VCaP (cell line): ENCODE results near the gene ADAM19.
"Not testable (repeated sequence)": the region's sequence is repeated elsewhere in the genome, so short reads cannot be mapped to it uniquely, and the experiment has no call there.

Source experiments
- H3K27ac ChIP-seq: fragments of 450-650 bp; 2 replicates; pipeline ENCODE4 v1.5.1; 2017
- CTCF ChIP-seq: fragments of 450-650 bp; conservative IDR thresholded peaks from 2 replicates; pipeline ENCODE4 v1.5.1; 2017; ENCODE audit warnings: mild to moderate bottlenecking, moderate library complexity

Gene ADAM19

DNA sequence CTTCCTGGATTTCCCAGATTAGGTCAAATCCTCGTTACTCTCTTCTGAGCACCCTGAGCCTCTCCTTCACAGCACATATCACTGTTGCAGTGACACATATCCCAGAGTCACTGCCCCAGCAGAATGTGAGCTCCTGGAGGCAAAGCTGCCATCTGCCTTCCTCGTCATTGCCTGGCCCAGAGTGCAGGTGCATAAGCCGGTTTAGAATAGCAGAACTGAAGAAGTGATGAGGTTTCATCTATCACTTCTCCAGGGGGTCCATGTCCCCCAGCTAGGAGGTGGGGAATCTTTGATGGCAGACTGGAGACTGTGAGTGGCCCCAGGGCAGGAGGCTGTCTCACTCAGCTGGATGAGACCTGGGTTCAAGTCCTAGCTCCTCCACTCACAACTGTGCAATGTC is 89.8 kb downstream of the ADAM19 start:
- H3K27ac ChIP-seq, result no peak overlapping the region
- no peak for TF ChIP-seq CTCF

DNA sequence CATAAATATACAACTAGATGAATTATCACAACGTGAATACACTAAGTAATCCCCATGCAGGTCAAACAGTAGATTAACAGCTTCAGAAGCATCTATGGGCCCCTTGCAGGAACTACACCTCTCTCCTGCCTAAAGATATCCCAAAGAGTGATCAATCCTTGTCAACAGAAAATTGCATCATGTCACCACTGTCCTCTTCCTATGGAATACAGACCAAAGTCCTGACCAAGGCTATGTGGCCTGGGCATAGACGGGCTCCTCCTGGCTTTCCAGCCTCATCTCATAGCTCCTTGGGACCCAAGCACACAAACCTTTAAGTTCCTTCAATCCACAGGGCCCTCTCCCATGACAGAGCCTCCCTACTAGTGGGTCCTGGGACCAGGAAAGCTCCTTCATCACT is 90.2 kb downstream of the ADAM19 start:
- no peak for TF ChIP-seq CTCF
- no peak overlapping the region for H3K27ac ChIP-seq

GRCh38 chr5:157484768-157485167 is 90.8 kb downstream of the ADAM19 start:
- no peak overlapping the region for H3K27ac ChIP-seq
- TF ChIP-seq CTCF, result no peak

DNA sequence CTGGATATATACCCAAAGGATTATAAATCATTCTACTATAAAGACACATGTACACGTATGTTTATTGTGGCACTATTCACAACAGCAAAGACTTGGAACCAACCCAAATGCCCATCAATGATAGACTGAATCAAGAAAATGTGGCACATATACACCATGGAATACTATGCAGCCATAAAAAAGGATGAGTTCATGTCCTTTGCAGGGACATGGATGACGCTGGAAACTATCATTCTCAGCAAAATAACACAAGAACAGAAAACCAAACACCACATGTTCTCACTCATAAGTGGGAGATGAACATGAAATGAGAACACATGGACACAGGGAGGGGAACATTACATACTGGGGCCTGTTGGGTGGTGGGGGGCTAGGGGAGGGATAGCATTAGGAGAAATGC is 92.9 kb downstream of the ADAM19 start:
- not testable (repeated sequence) for H3K27ac ChIP-seq

DNA sequence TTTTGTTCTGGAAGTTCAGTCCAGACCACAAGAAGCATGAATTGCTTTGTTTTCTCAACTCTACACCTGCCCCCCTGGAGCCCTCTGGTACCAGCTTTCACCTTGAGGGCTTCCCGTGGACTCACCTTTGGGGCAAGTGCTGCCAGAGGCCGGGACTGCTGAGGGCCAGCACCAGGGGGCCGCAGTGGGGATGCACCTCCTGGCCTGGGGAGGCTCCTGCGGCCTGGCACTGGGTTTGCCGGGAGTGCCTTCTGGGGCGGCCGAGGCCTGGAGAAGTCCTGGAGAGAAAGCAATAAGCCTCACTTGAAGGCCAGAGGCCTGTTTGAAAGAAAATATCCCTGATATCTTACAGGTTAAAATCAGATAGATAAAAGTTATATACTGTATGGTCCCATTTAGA is 93.9 kb downstream of the ADAM19 start:
- TF ChIP-seq CTCF, result no peak
- H3K27ac ChIP-seq, result no peak overlapping the region

DNA sequence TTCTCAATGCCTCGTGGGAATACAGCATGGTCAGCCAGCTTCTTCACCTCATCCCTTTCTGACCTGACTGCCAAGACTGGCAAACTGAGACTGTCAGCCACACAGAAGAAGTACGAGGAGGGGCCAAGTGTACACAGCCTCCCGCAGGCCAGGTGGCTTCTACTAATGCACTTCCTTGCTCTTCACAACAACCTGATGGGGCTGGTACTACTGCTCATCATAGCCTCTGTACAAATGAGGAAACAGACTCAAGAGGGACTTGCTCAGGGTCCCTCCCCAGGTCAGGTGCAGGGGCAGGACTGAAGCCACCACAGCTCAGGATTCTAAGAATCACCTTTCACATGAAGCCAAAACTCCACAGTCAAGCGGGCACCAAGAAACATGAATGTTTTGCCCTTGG is 94.3 kb downstream of the ADAM19 start:
- H3K27ac ChIP-seq, result no peak overlapping the region

DNA sequence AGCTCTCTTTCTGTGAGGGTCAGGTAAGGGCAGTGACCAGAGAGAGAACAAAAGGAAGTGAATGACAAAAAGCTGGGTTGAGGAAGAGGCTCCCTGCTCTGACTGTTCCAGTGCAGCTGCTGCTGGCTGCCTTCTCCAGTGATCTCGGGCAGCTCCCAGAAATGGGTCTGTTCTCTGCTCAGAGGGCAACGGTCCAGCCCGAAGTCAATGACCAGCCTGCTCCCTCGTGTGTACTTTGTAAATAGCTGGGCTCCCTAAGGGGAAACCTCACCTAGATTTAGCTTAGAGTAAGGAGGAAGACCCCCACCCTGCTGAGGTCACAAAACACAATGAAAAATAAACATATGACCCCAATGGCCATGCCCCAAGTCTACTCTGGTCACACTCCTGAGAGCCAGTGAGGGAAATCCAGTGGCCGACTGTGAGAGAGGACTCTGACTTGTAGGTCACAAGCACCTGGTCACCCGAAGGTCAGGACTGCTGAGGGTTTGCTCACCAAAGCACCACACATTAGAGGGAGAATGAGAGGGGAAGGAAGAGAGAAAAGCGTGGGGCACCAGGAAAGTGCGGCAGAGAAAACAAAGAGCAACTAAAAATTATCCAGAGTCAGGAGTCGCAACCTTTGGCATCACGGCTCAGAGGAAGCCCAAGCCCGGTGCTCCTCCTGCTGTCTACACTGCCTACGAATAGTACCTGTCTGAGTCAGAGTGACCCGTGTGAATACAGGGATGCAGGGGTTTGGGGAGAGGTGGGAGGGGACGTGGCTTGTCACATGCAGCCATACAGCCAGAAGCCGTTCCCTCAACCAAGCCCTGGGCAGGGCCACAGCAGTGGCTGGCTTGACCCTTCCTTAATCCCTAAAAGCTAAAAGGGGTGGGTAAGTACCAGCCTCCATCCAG is 95.7 kb downstream of the ADAM19 start:
- no peak overlapping the region for H3K27ac ChIP-seq
- TF ChIP-seq CTCF, result no peak

More for the DNA sequence above, 94.3 kb downstream of the ADAM19 start:
- TF ChIP-seq CTCF, result no peak

DNA sequence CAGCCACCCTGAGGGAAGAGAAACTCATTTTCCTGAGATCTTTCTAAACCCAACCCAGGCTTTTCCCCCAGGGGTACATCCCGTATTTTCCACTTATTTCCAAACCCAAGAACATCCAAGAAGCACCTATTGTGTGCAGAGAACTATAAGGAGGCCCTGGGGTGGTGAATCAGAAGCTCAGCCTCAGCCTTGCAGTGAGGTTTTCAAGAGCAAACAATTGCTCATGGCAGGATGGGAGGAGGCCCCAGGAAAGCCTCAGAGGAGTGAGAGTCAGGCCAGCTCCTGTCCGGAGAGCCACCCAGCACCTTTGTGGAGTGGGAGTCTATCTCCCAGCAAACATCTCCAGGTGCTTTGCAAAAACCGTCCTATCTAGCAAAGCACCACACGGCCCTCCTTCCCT is 96.4 kb downstream of the ADAM19 start:
- no peak overlapping the region for H3K27ac ChIP-seq
- no peak for TF ChIP-seq CTCF
